HUES64 (cell line): Measurements from ENCODE around the gene SALL1.
A peak's percentile ranks its signal among the peaks of the same experiment; 100 is the strongest.

Source experiments
- H3K27ac ChIP-seq: 2 replicates; pipeline ENCODE4 v1.7.0; 2013; ENCODE audit warnings: low read depth, low read length, inconsistent platforms
- H3K27me3 ChIP-seq: 2 replicates; pipeline ENCODE4 v1.6.1; 2013; ENCODE audit warnings: mild to moderate bottlenecking, low read length; ENCODE audit not compliant: insufficient read depth
- H3K36me3 ChIP-seq: 2 replicates; pipeline ENCODE4 v1.6.1; 2013; ENCODE audit warnings: mild to moderate bottlenecking, low read length; ENCODE audit not compliant: insufficient read depth
- H3K4me1 ChIP-seq: 2 replicates; pipeline ENCODE4 v1.6.1; 2013; ENCODE audit warnings: mild to moderate bottlenecking, low read length, moderate library complexity; ENCODE audit not compliant: insufficient read depth
- H3K4me3 ChIP-seq: 2 replicates; pipeline ENCODE4 v1.5.1; 2013; ENCODE audit warnings: mild to moderate bottlenecking, low read length, moderate library complexity
- H3K9ac ChIP-seq: 2 replicates; pipeline ENCODE4 v1.6.1; 2013; ENCODE audit warnings: mild to moderate bottlenecking, low read depth, low read length
- H3K9me3 ChIP-seq: 2 replicates; pipeline ENCODE4 v1.6.1; 2013; ENCODE audit warnings: low read depth, low read length; ENCODE audit not compliant: insufficient read depth
- WGBS: fragments of 150-250, 120-280 bp; methylation state at CpG from one replicate; pipeline ENCODE4 v1.1.7; 2013; ENCODE audit warnings: missing lambda C conversion rate; 5-methylcytosine and 5-hydroxymethylcytosine counted together

Gene SALL1

GRCh38 chr16:51149721-51150164, 1.3 kb downstream of the SALL1 start:
- Histone ChIP-seq H3K4me1 (peaks cover 39% of the 10 kb centered on the region), H3K9ac (peak overlapping the region; percentile 93), H3K27me3 (peaks cover 13% of the 10 kb centered on the region), H3K27ac (peak overlapping the region; percentile 100), H3K36me3 (no peaks in the 10 kb centered on the region; the same call in 1 of the 2 replicates), H3K9me3 (no peaks in the 10 kb centered on the region), H3K4me3 (peak overlapping the region; percentile 95)
- WGBS = under 1% methylated on average over 35 of the region's 35 CpGs

- H3K27ac ChIP-seq = peak overlapping the region; percentile 100
- peak overlapping the region; percentile 95 for H3K4me3 ChIP-seq
- 2% methylated on average over 15 of the region's 16 CpGs for WGBS
- peak overlapping the region; percentile 93 for H3K9ac ChIP-seq
- peaks cover 44% of the 10 kb centered on the region for H3K4me1 ChIP-seq
- peaks cover 13% of the 10 kb centered on the region for H3K27me3 ChIP-seq
- no peaks in the 10 kb centered on the region for H3K9me3 ChIP-seq
- no peaks in the 10 kb centered on the region; the same call in 1 of the 2 replicates for H3K36me3 ChIP-seq
Measured at GRCh38 chr16:51149251-51149661, 1.8 kb downstream of the SALL1 start.

- H3K36me3 ChIP-seq = peaks cover under 1% of the 10 kb centered on the region; the same call in 1 of the 2 replicates
- H3K27ac ChIP-seq = peak overlapping the region; percentile 100
- peaks cover 49% of the 10 kb centered on the region for H3K4me1 ChIP-seq
- peaks cover 10% of the 10 kb centered on the region for H3K27me3 ChIP-seq
- peak overlapping the region; percentile 95 for H3K4me3 ChIP-seq
- H3K9ac ChIP-seq = peak overlapping the region; percentile 93; the same call in 1 of the 2 replicates
- 0% methylated on average over 1 of the region's 2 CpGs for WGBS
- H3K9me3 ChIP-seq = no peaks in the 10 kb centered on the region
Measured at GRCh38 chr16:51148678-51149228, 2.3 kb downstream of the SALL1 start.

GRCh38 chr16:51147776-51148677, 3.0 kb downstream of the SALL1 start:
- peak overlapping the region; percentile 93; the same call in 1 of the 2 replicates for H3K9ac ChIP-seq

GRCh38 chr16:51146256-51146924, 4.7 kb downstream of the SALL1 start:
- H3K27ac ChIP-seq = peak overlapping the region; percentile 12; the same call in 1 of the 2 replicates
- H3K9me3 ChIP-seq = no peaks in the 10 kb centered on the region
- WGBS = 70% methylated on average over 6 of the region's 6 CpGs
- H3K36me3 ChIP-seq = peaks cover 22% of the 10 kb centered on the region
- H3K9ac ChIP-seq = no peak overlapping the region
- H3K4me1 ChIP-seq = peaks cover 63% of the 10 kb centered on the region
- H3K27me3 ChIP-seq = no peaks in the 10 kb centered on the region
- peak overlapping the region; percentile 95 for H3K4me3 ChIP-seq

More at GRCh38 chr16:51147776-51148677, 3.0 kb downstream of the SALL1 start:
- Histone ChIP-seq H3K36me3 (peaks cover 8% of the 10 kb centered on the region), H3K4me1 (peaks cover 57% of the 10 kb centered on the region), H3K9me3 (no peaks in the 10 kb centered on the region), H3K27me3 (peaks cover 3% of the 10 kb centered on the region; the same call in 1 of the 2 replicates), H3K27ac (no peak overlapping the region), H3K4me3 (peak overlapping the region; percentile 95)
- WGBS = 58% methylated on average over 2 of the region's 3 CpGs

- H3K27me3 ChIP-seq = no peaks in the 10 kb centered on the region
- H3K9me3 ChIP-seq = no peaks in the 10 kb centered on the region
- H3K36me3 ChIP-seq = peaks cover 44% of the 10 kb centered on the region
- H3K4me3 ChIP-seq = no peak overlapping the region
- H3K9ac ChIP-seq = no peak overlapping the region
- H3K27ac ChIP-seq = peak overlapping the region; percentile 7; the same call in 1 of the 2 replicates
- WGBS = 100% methylated on average over 1 of the region's 1 CpG
- peaks cover 63% of the 10 kb centered on the region for H3K4me1 ChIP-seq
Measured at GRCh38 chr16:51144203-51144602, 6.9 kb downstream of the SALL1 start.

GRCh38 chr16:51143196-51143977, 7.7 kb downstream of the SALL1 start:
- no peak overlapping the region for H3K9ac ChIP-seq
- H3K9me3 ChIP-seq = no peaks in the 10 kb centered on the region
- peaks cover 52% of the 10 kb centered on the region for H3K36me3 ChIP-seq
- H3K4me3 ChIP-seq = peak overlapping the region; percentile 15; the same call in 1 of the 2 replicates
- H3K4me1 ChIP-seq = peaks cover 60% of the 10 kb centered on the region
- no peaks in the 10 kb centered on the region for H3K27me3 ChIP-seq
- no peak overlapping the region for H3K27ac ChIP-seq
- 77% methylated on average over 5 of the region's 5 CpGs for WGBS

GRCh38 chr16:51141541-51141940, 9.5 kb downstream of the SALL1 start:
- Histone ChIP-seq H3K9ac (no peak overlapping the region), H3K27me3 (no peaks in the 10 kb centered on the region), H3K4me3 (no peak overlapping the region), H3K27ac (no peak overlapping the region), H3K4me1 (peaks cover 42% of the 10 kb centered on the region), H3K9me3 (no peaks in the 10 kb centered on the region), H3K36me3 (peaks cover 70% of the 10 kb centered on the region)
- 94% methylated on average over 21 of the region's 21 CpGs for WGBS

GRCh38 chr16:51141106-51141505, 10.0 kb downstream of the SALL1 start:
- Histone ChIP-seq H3K4me1 (peaks cover 38% of the 10 kb centered on the region), H3K27ac (no peak overlapping the region), H3K27me3 (no peaks in the 10 kb centered on the region), H3K9ac (no peak overlapping the region), H3K9me3 (no peaks in the 10 kb centered on the region), H3K4me3 (no peak overlapping the region), H3K36me3 (peaks cover 74% of the 10 kb centered on the region)
- 94% methylated on average over 9 of the region's 9 CpGs for WGBS

- Histone ChIP-seq H3K4me3 (no peak overlapping the region), H3K9me3 (no peaks in the 10 kb centered on the region), H3K4me1 (peaks cover 29% of the 10 kb centered on the region), H3K9ac (no peak overlapping the region), H3K27ac (no peak overlapping the region), H3K36me3 (peaks cover 84% of the 10 kb centered on the region), H3K27me3 (no peaks in the 10 kb centered on the region)
- 96% methylated on average over 15 of the region's 15 CpGs for WGBS
Measured at GRCh38 chr16:51140112-51140511, 11.0 kb downstream of the SALL1 start.
